HepG2 (cell line): Measurements from ENCODE around the gene CLDN7. TPM values are rescaled to one million over a fixed set of nuclear protein-coding genes. Genes with fewer than 3 reads are reported as not detected.

Source experiments
- ARID2 ChIP-seq: sonication (generic); formaldehyde crosslinking; IDR thresholded peaks from 2 replicates; pipeline ENCODE4 v1.8.1; 2022; ENCODE audit warnings: mild to moderate bottlenecking, missing genetic modification reagents, borderline replicate concordance
- ATF6 ChIP-seq: sonication (generic); formaldehyde crosslinking; conservative IDR thresholded peaks from 2 replicates; pipeline ENCODE4 v1.4.0; 2020; ENCODE audit warnings: missing genetic modification reagents
- BCL6 ChIP-seq: IDR thresholded peaks from 2 replicates; pipeline ENCODE4 v1.6.1; 2016; ENCODE audit warnings: missing genetic modification reagents, missing compliant biosample characterization
- BHLHE40 ChIP-seq: IDR thresholded peaks from 2 replicates; pipeline ENCODE4 v1.6.1; 2011; ENCODE audit warnings: low read length, improper control_type of control experiment
- CENPBD1 ChIP-seq: sonication (generic); formaldehyde crosslinking; IDR thresholded peaks from 2 replicates; pipeline ENCODE4 v1.8.0; 2022; ENCODE audit warnings: missing genetic modification reagents, low read depth, mild to moderate bottlenecking, borderline replicate concordance
- EEA1 ChIP-seq: sonication (generic); formaldehyde crosslinking; IDR thresholded peaks from 2 replicates; pipeline ENCODE4 v1.5.1; 2020; ENCODE audit warnings: mild to moderate bottlenecking, missing genetic modification reagents, borderline replicate concordance
- FOXC1 ChIP-seq: sonication (generic); formaldehyde crosslinking; IDR thresholded peaks from 2 replicates; pipeline ENCODE4 v1.8.0; 2022; ENCODE audit warnings: mild to moderate bottlenecking, missing genetic modification reagents, borderline replicate concordance
- FOXK1 ChIP-seq: sonication (generic); formaldehyde crosslinking; IDR thresholded peaks from 2 replicates; pipeline ENCODE4 v1.4.0; 2020; ENCODE audit warnings: low read depth, missing genetic modification reagents, borderline replicate concordance
- FOXP1 ChIP-seq, 2 experiments: fragments of 450-650 bp in 1 of 2; IDR thresholded peaks; 2 replicates each; pipeline ENCODE4 v1.6.1; 2017 to 2018; ENCODE audit warnings: antibody characterized with exemption in 1 of 2
- JUND ChIP-seq: sonication (generic); formaldehyde crosslinking; IDR thresholded peaks from 2 replicates; pipeline ENCODE4 v1.8.0; 2022; ENCODE audit warnings: mild to moderate bottlenecking, missing genetic modification reagents
- MTA1 ChIP-seq: sonication (generic); formaldehyde crosslinking; IDR thresholded peaks from 2 replicates; pipeline ENCODE4 v1.4.0; 2020; ENCODE audit warnings: missing genetic modification reagents, mild to moderate bottlenecking, borderline replicate concordance
- NR0B2 ChIP-seq: sonication (generic); formaldehyde crosslinking; IDR thresholded peaks from 2 replicates; pipeline ENCODE4 v1.4.0; 2020; ENCODE audit warnings: mild to moderate bottlenecking, missing genetic modification reagents
- PRMT3 ChIP-seq: sonication (generic); formaldehyde crosslinking; IDR thresholded peaks from 2 replicates; pipeline ENCODE4 v1.8.1; 2022; ENCODE audit warnings: low read depth, mild to moderate bottlenecking, moderate library complexity, missing genetic modification reagents, borderline replicate concordance
- RFX1 ChIP-seq: fragments of 450-650 bp; IDR thresholded peaks from 2 replicates; pipeline ENCODE4 v1.6.1; 2017
- SAP130 ChIP-seq: IDR thresholded peaks from 2 replicates; pipeline ENCODE4 v1.6.1; 2016; ENCODE audit warnings: low read depth
- SIN3B ChIP-seq: fragments of 150-350 bp; IDR thresholded peaks from 2 replicates; pipeline ENCODE4 v1.6.1; 2014; ENCODE audit warnings: low read length
- SIX1 ChIP-seq: sonication (generic); formaldehyde crosslinking; IDR thresholded peaks from 2 replicates; pipeline ENCODE4 v1.4.0; 2020; ENCODE audit warnings: missing genetic modification reagents, borderline replicate concordance
- TFDP2 ChIP-seq: sonication (generic); formaldehyde crosslinking; IDR thresholded peaks from 2 replicates; pipeline ENCODE4 v1.4.0; 2020; ENCODE audit warnings: missing genetic modification reagents
- YY1 ChIP-seq: IDR thresholded peaks from 2 replicates; pipeline ENCODE4 v1.6.1; 2011; ENCODE audit warnings: low read length, low read depth, moderate library complexity, mild to moderate bottlenecking; ENCODE audit not compliant: insufficient read depth, insufficient replicate concordance
- ZBTB26 ChIP-seq: IDR thresholded peaks from 2 replicates; pipeline ENCODE4 v1.6.1; 2016; ENCODE audit warnings: missing compliant biosample characterization, missing genetic modification reagents, borderline replicate concordance
- ZFY ChIP-seq: sonication (generic); formaldehyde crosslinking; IDR thresholded peaks from 2 replicates; pipeline ENCODE4 v1.4.0; 2020; ENCODE audit warnings: missing genetic modification reagents
- ZNF652 ChIP-seq: IDR thresholded peaks from 2 replicates; pipeline ENCODE4 v1.6.1; 2016; ENCODE audit warnings: low read depth, borderline replicate concordance
- ZNF747 ChIP-seq: sonication (generic); formaldehyde crosslinking; IDR thresholded peaks from 2 replicates; pipeline ENCODE4 v1.8.1; 2023; ENCODE audit warnings: missing genetic modification reagents, mild to moderate bottlenecking, borderline replicate concordance
- ZSCAN25 ChIP-seq: sonication (generic); formaldehyde crosslinking; IDR thresholded peaks from 2 replicates; pipeline ENCODE4 v1.8.0; 2022; ENCODE audit warnings: mild to moderate bottlenecking, missing genetic modification reagents
- polyA plus RNA-seq, 8 experiments: library from polyadenylated mRNA; depleted of rRNA in 3 of 8; stranded (reverse) in 7 of 8; unstranded in 1 of 8; fragments of >200 nt; fragmentation: Illumina TruSeq in 4 of 8; extraction: Trizol in 4 of 8; gene quantifications; 2 replicates each; pipeline versions ENCODE4 v1.2.1 to v1.2.3, GENCODE V29; 2011 to 2016; ENCODE audit warnings: low read depth in 4 of 8, missing spikeins in 1 of 8, mixed read lengths in 1 of 8; ENCODE audit not compliant: insufficient read depth in 1 of 8
- total RNA-seq, 5 experiments: library from RNA; depleted of rRNA; stranded (reverse); fragments of >200 nt; fragmentation: Illumina TruSeq; extraction: Trizol; gene quantifications; 2 replicates each; pipeline ENCODE4 v1.2.3, GENCODE V29; 2016; ENCODE audit warnings: low read depth in 1 of 5

Gene CLDN7
- total and polyA plus RNA-seq, 2 of the 13 experiments (the other 11 are each of a cell fraction or from before 2014, with no cell fraction given), result not detected

- TF ChIP-seq TFDP2 (peak; percentile 84), PRMT3 (CRISPR knock-in tag) (no peak), ZSCAN25 (CRISPR knock-in tag) (no peak), FOXK1 (CRISPR knock-in tag) (peak; percentile 97), MTA1 (0 out of 2 replicates have a peak, but pooled peaks have one; percentile 28), EEA1 (CRISPR knock-in tag) (0 out of 2 replicates have a peak, but pooled peaks have one; percentile 36), SIN3B (peak; percentile 68), NR0B2 (CRISPR knock-in tag) (no peak), BHLHE40 (peak; percentile 92), BCL6 (peak; percentile 41; the same call in 1 of the 2 replicates), RFX1 (no peak), CENPBD1 (0 out of 2 replicates have a peak, but pooled peaks have one; percentile 58), ARID2 (CRISPR knock-in tag) (no peak), JUND (CRISPR knock-in tag) (peak; percentile 25; the same call in 1 of the 2 replicates), ATF6 (0 out of 2 replicates have a peak, but pooled peaks have one; percentile 54), FOXP1 (IDR thresholded peaks at IDR 0.05) (no peak; the same call in 1 of the 2 replicates), FOXP1 (CRISPR knock-in tag; IDR thresholded peaks at IDR 0.05) (peak; percentile 70; the same call in 1 of the 2 replicates), ZBTB26 (CRISPR knock-in tag) (peak; percentile 76; the same call in 1 of the 2 replicates), SIX1 (CRISPR knock-in tag) (peak; percentile 84), ZNF747 (no peak), FOXC1 (CRISPR knock-in tag) (peak; percentile 49; the same call in 1 of the 2 replicates), ZNF652 (no peak), YY1 (peak; percentile 73), SAP130 (CRISPR knock-in tag) (peak; percentile 96), ZFY (CRISPR knock-in tag) (peak; percentile 46; the same call in 1 of the 2 replicates)
Observed at GRCh38 chr17:7242717-7243452, 19.4 kb downstream of the CLDN7 start (continued).
